Esophagus (tissue), 2 donors: Measurements from ENCODE around the gene PDE4D. TPM values are rescaled to one million over a fixed set of nuclear protein-coding genes. Genes with fewer than 3 reads are reported as not detected.

Experiments used
- H3K27ac ChIP-seq, 2 donors: one replicate each; pipeline ENCODE4 v1.5.1; 2013; ENCODE audit warnings: low read depth in 2 of 2, mild to moderate bottlenecking in 2 of 2, inconsistent platforms in 1 of 2, low read length in 1 of 2, moderate library complexity in 1 of 2
- H3K27me3 ChIP-seq, 2 donors: one replicate each; pipeline ENCODE4 v1.6.1; 2013; ENCODE audit warnings: low read length in 2 of 2, control low read depth in 1 of 2, mild to moderate bottlenecking in 1 of 2; ENCODE audit not compliant: insufficient read depth in 2 of 2, control insufficient read depth in 1 of 2
- H3K36me3 ChIP-seq, 2 donors: one replicate each; pipeline ENCODE4 v1.6.1; 2013; ENCODE audit warnings: low read length in 1 of 2; ENCODE audit not compliant: control insufficient read depth in 2 of 2, insufficient read depth in 2 of 2
- H3K4me1 ChIP-seq, 2 donors: one replicate each; pipeline ENCODE4 v1.6.1; 2013; ENCODE audit warnings: low read length in 1 of 2; ENCODE audit not compliant: control insufficient read depth in 2 of 2, insufficient read depth in 2 of 2
- H3K4me3 ChIP-seq, 2 donors: one replicate each; pipeline ENCODE4 v1.5.1; 2013; ENCODE audit warnings: low read length in 2 of 2, mild to moderate bottlenecking in 2 of 2, low read depth in 1 of 2, moderate library complexity in 1 of 2
- H3K9me3 ChIP-seq, 2 donors: one replicate each; pipeline ENCODE4 v1.6.1; 2013; ENCODE audit warnings: mild to moderate bottlenecking in 2 of 2, low read depth in 1 of 2, low read length in 1 of 2, moderate library complexity in 1 of 2; ENCODE audit not compliant: control insufficient read depth in 2 of 2, insufficient read depth in 1 of 2
- WGBS, 2 donors: extraction: QIAGEN DNeasy Blood & Tissue Kit; methylation state at CpG; one replicate each; pipeline ENCODE4 v1.1.7; 2013; 5-methylcytosine and 5-hydroxymethylcytosine counted together
- polyA plus RNA-seq, 2 donors: library from polyadenylated mRNA; stranded (reverse); fragments of 200-250 nt; gene quantifications; one replicate each; pipeline ENCODE4 v1.2.3, GENCODE V29; 2013
- donor health status: healthy with polysubstance abuse.
- donor health status: Bipolar disorder and iron deficiency.

The PDE4D gene
- polyA plus RNA-seq, 2 donors = 1.5 to 2.5 TPM

DNA sequence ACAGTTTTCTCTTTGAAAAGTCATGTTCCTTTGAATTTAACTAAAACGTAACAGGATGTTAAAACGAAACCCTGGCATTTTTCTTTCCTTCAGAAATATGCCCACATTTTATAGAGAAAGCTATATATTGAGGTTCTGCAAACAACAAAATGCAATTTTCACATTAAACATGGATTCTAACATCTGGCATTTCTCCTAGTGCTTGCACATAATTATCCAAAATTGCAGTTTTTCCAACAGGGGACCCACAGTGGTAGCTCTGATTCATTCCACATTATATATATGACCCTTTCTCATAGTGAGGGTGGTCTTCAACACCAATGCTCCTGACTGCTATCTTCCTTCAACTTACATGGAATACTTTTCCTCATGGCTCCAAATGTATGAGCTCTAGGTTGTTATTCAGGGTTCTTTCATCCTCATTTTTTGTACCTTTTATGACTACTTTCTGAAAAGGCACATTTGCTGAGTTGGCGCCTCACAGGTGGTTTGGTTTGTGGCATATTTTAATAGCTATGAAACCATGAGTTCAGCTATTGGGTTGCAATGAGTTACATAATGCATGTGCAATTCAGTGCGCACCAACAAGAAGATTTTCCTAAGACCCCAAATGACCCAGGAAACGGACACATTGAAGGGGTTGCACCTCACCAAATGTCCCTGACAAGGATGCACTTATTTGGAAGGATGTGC, 758.9 kb downstream of the PDE4D start:
- Histone ChIP-seq H3K27me3 (no peaks in the 10 kb centered on the region), H3K36me3 (no peaks in the 10 kb centered on the region), H3K4me1 (no peaks in the 10 kb centered on the region), H3K4me3 (no peak overlapping the region), H3K9me3 (no peaks in the 10 kb centered on the region), H3K27ac (no peak overlapping the region)
- WGBS, 2 donors = 87 to 88% methylated on average over 5 of the region's 5 CpGs

DNA sequence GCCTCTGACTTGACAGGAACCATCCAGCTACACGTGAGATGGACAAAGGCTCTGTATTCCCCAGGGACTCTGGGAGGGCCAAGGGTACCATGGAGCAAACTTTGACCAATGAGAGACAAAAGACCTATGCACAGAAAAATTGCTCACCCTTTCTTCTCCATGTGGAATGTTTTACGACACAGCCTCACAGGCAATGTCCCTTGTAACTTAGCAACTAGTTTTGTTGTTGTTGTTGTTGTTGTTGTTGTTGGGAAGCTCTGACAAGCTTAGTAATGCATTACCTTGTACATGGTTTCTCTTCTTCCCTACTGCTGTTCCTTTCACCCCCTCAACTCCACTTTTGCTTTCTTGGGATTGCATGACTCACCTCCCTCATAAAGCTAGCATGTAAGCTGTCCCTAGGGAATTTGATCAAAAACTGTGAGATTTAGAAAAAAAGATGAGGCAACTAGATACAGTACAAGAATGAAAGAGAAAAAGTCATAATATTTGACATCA, 759.7 kb downstream of the PDE4D start:
- Histone ChIP-seq H3K27ac (no peak overlapping the region), H3K4me1 (no peaks in the 10 kb centered on the region), H3K36me3 (no peaks in the 10 kb centered on the region), H3K4me3 (no peak overlapping the region), H3K9me3 (no peaks in the 10 kb centered on the region), H3K27me3 (no peaks in the 10 kb centered on the region)
- WGBS, 2 donors = 80 to 91% methylated on average over 2 of the region's 2 CpGs

DNA sequence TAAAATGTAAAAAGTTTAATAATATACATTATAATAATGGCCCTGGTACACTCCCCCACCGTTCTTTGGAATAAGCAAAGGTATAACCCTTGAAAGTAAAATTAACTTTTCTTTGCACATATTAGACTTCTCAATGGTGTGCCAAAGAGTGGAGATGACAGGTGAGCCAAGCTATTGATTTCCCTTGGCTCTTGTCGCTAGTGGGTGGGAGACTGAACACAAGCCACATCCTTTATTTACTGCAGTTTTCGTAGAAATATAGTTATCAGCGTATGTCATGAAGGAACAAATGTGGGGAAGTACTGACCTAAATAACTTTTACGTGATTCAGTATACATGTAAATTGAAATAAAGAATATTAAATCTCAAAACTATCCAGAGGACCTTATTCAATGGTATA, 761.4 kb downstream of the PDE4D start:
- WGBS, 2 donors = 76 to 91% methylated on average over 5 of the region's 5 CpGs
- no peak overlapping the region for H3K27ac ChIP-seq
- H3K4me3 ChIP-seq = no peak overlapping the region

DNA sequence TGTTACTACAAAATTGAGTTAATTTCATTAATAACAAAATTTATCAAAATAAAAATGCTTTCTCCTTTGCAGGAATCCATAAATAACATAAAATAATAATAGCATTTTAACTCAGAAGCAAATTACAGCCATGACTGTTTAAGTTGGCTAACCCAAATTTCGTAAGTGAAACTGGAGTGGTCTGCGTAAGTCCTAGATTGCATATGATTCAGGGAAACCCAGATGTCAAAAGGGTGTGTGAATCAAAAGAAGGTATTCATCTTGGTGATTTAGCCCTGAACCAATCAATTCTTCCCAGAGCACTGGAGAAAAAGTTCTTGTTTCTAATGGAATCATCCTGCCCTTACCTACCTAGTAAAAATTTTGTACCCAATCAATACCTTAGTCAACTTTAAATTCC, 763.1 kb downstream of the PDE4D start:
- 87 to 95% methylated on average over 2 of the region's 2 CpGs for WGBS, 2 donors
- H3K4me1 ChIP-seq = no peaks in the 10 kb centered on the region
- no peak overlapping the region for H3K4me3 ChIP-seq
- no peak overlapping the region for H3K27ac ChIP-seq
- H3K36me3 ChIP-seq = no peaks in the 10 kb centered on the region
- H3K27me3 ChIP-seq = no peaks in the 10 kb centered on the region
- H3K9me3 ChIP-seq = no peaks in the 10 kb centered on the region

More for the DNA sequence above, 761.4 kb downstream of the PDE4D start:
- Histone ChIP-seq H3K9me3 (no peaks in the 10 kb centered on the region), H3K36me3 (no peaks in the 10 kb centered on the region), H3K4me1 (no peaks in the 10 kb centered on the region), H3K27me3 (no peaks in the 10 kb centered on the region)

DNA sequence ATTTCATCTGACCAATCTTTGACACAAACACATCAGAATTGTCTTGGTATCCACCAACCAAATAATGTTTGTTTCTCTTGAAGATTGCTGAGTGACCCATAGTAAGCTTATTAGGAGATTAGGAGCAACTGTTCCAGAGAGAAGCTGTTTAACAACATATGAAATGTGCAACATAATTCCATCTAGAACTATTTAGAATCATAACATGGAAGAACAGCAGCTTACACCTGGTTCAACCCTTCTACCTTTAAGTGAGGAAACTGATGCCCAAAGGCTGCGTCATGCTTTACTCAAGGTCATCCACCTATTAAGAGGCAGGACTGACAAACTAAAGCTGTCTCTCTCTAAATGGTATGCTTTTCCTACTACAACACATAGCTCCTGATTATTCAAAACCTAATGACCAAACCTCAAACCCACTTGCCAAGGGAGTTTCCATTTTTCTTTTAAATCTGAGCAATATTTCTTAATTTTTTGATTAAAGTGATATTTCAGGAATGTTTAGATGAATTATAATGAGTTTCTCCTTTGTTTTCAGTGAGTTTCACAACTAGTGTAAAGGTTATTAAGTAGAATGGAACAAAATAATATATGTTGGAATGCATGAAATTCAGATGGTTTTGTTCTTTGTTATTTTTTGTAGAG, 764.8 kb downstream of the PDE4D start:
- peak overlapping the region in 1 of 2 donors; percentile 13 for H3K27ac ChIP-seq
- no peaks in the 10 kb centered on the region for H3K27me3 ChIP-seq
- H3K9me3 ChIP-seq = no peaks in the 10 kb centered on the region
- 93 to 100% methylated on average over 1 of the region's 1 CpG for WGBS, 2 donors
- no peak overlapping the region for H3K4me3 ChIP-seq
- H3K36me3 ChIP-seq = no peaks in the 10 kb centered on the region
- peaks cover 0 to 3% of the 10 kb centered on the region in 2 donors for H3K4me1 ChIP-seq

DNA sequence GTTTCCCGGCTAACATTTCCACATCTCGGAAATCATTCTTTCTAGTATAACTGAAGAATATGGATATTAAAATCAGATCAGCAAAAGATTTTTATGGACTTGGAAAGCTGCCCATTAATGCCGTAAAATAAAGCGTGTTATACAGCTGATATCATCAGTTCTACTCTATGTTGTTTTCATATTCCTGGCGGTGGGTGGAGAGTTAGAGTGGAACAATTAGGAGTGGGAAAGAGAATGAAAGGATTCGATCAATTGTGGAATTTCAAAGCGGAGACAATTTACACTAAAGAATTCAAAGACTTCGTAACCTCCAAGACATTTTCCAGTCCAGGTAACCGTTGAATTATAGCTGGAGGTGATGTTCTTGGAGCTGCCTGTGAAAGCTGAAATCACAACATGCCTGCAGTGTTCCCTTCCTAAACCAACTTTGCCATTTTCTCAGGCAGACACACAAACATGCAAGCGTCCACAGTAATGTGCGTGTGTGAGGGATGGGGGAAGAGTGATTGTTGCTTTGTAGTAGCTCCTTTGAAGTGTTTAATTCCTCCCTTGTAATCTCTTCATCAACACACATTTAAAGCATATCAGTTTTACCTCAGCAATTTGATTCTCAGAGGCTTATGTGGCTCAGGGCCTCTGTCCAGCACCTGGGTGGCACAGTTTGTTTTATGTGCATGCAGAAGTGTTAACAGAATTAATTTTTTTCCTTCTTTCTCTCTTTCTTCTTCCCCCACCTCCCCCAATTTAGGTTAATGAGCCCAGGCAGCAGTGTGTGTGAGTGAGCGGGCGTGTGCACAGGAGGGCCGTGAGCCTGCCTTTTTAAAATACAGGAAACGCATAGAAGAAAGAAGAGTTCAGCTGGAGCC, 766.6 kb downstream of the PDE4D start:
- no peaks in the 10 kb centered on the region for H3K27me3 ChIP-seq
- no peaks in the 10 kb centered on the region for H3K9me3 ChIP-seq
- H3K4me1 ChIP-seq = peaks cover 0 to 3% of the 10 kb centered on the region in 2 donors
- 34 to 39% methylated on average over 15 of the region's 15 CpGs for WGBS, 2 donors
- no peaks in the 10 kb centered on the region for H3K36me3 ChIP-seq
- H3K27ac ChIP-seq = peak overlapping the region; percentile 60 to 85
- H3K4me3 ChIP-seq = peak overlapping the region in 1 of 2 donors; percentile 41

DNA sequence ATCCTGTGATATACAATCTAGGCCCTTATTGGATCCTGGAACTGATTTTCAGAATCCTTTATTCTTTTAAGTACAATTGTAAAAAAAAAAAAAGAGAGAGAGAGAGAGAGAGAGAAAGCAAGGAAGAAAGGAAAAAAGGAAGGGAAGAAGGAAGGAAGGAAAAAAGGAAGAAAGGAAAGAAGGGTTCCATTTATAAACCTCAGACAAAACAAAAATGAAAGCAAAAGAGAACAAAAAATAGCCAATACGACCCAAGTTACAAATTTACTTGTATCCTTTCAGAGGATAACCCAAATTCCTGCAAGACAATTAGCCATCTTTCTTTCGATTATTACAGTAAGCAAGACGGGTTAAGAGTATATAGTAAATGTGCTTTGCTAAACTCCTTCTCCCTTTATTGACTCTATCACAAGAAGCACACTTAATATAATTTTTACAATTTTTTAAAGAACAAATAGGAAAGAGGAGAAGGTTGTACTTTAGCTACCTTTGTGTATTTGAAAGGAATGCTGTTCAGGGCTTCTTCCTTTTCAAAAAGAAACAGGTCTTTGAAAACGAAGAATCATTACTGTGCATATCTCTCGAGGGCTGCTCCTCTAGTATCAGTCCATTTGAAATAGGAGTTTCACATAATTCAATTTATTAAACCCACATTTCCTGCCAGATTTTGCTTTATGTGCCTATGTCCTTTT, 767.4 kb downstream of the PDE4D start:
- WGBS, 2 donors = 65 to 66% methylated on average over 5 of the region's 5 CpGs
- Histone ChIP-seq H3K27me3 (no peaks in the 10 kb centered on the region), H3K9me3 (no peaks in the 10 kb centered on the region), H3K4me3 (no peak overlapping the region), H3K27ac (peak overlapping the region in 1 of 2 donors; percentile 60), H3K36me3 (no peaks in the 10 kb centered on the region), H3K4me1 (peaks cover 0 to 3% of the 10 kb centered on the region in 2 donors)

DNA sequence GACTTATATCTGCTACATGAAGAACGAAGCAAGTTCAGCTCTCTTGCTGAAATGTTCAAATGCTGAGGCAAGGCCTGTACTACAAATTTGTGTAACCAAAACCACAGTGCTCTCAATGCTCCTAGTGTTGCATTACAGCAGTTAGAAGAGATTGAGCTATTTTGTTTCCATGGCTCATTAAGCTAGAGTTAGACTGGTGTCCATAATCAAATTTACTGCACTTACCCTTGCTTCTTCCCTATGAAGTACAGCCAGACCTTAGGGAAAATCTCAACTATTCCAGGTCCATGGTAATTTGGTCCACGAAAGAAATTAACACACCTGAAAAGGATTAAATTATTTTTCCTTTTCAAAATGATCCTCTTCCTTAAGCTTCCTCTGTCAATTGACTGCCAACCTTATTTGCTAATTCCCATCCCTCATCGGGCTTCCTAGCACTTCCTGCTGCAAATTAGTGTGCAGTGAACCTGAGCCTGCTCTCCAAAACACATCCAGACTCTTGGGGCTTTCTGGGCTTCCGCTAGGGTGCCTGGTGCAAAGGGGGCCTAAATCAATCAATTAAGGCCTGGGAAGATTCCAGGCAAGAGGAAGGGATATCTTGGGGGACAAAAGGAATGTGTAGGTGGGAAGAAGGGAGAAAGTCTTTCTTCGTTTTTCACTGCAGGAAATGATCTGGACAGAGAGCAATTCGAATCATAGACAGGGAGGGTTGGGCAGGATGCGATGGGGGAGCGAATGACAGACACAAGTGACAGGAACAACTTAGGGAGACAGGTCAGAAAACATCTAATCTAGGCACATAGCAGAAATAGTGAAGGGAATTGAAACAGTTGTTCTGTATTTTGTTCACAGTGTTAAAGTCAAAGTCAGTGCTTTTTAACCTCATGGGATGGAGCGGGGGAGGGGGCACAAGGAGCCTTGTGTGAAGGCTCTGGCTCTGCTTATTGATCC, 768.2 kb downstream of the PDE4D start:
- peaks cover 0 to 3% of the 10 kb centered on the region in 2 donors for H3K4me1 ChIP-seq
- H3K27me3 ChIP-seq = no peaks in the 10 kb centered on the region
- H3K4me3 ChIP-seq = no peak overlapping the region
- no peaks in the 10 kb centered on the region for H3K36me3 ChIP-seq
- peak overlapping the region; percentile 40 to 57 for H3K27ac ChIP-seq
- 66 to 75% methylated on average over 9 of the region's 9 CpGs for WGBS, 2 donors
- no peaks in the 10 kb centered on the region for H3K9me3 ChIP-seq
